Esophagus muscularis mucosa (tissue), 4 donors: ENCODE results near the gene TMTC2. TPM values are rescaled to one million over a fixed set of nuclear protein-coding genes. Genes with fewer than 3 reads are reported as not detected.

Source experiments
- DNase-seq: peaks from one replicate; pipeline ENCODE4 v3.0.0-alpha.2; 2017; ENCODE audit errors: extremely low spot score
- H3K27ac ChIP-seq, 4 donors: fragments of 200-600 bp; sonication (generic); replicated peaks in 1 of 4; 1 replicate in 3 of 4; 2 replicates in 1 of 4; pipeline ENCODE4 v1.5.1; 2016 to 2019; ENCODE audit warnings: mild to moderate bottlenecking in 1 of 4
- H3K27me3 ChIP-seq, 4 donors: fragments of 200-600 bp; sonication (generic); one replicate each; pipeline versions ENCODE4 v1.5.1 to v1.6.0; 2016 to 2019
- H3K36me3 ChIP-seq, 4 donors: fragments of 200-600 bp; sonication (generic); one replicate each; pipeline ENCODE4 v1.5.1; 2016 to 2019
- H3K4me1 ChIP-seq, 4 donors: fragments of 200-600 bp; sonication (generic); one replicate each; pipeline ENCODE4 v1.5.1; 2016 to 2019
- H3K4me3 ChIP-seq, 4 donors: fragments of 200-600 bp; sonication (generic); 1 replicate in 2 of 4; 2 replicates in 2 of 4; pipeline ENCODE4 v1.5.1; 2016 to 2019; ENCODE audit warnings: mild to moderate bottlenecking in 4 of 4, moderate library complexity in 1 of 4
- H3K9me3 ChIP-seq, 4 donors: fragments of 200-600 bp; sonication (generic); 1 replicate in 3 of 4; 2 replicates in 1 of 4; pipeline ENCODE4 v1.5.1; 2016 to 2019
- EP300 ChIP-seq: sonication (generic); formaldehyde crosslinking; IDR thresholded peaks from one replicate; pipeline ENCODE4 v1.6.1; 2017; ENCODE audit warnings: antibody characterized with exemption
- POLR2A ChIP-seq: fragments of 450-650 bp; IDR thresholded peaks from one replicate; pipeline ENCODE4 v1.6.1; 2017; ENCODE audit warnings: antibody characterized with exemption, moderate library complexity, mild to moderate bottlenecking, low read depth
- POLR2AphosphoS5 ChIP-seq, 2 donors: sonication (generic); formaldehyde crosslinking; IDR thresholded peaks; one replicate each; pipeline ENCODE4 v1.6.1; 2017; ENCODE audit warnings: antibody characterized with exemption in 2 of 2
- WGBS: methylation state at CpG from one replicate; pipeline ENCODE4 v1.1.5; 2018; 5-methylcytosine and 5-hydroxymethylcytosine counted together
- intact Hi-C: fragments of 100-400 bp; cut with DNase I; formaldehyde crosslinking; loops from one replicate; pipeline ENCODE4 v1.15.1; 2023
- total RNA-seq, 4 donors: library from RNA; depleted of rRNA; stranded (reverse); fragments of >200 nt; gene quantifications; one replicate each; pipeline versions ENCODE4 v1.1.0 to v1.2.1, GENCODE V29; 2016
- TF ChIP-seq, protein P1 (sequence below), 3 experiments: fragments of 200-600 bp in 2 of 3; fragments of 450-650 bp in 1 of 3; sonication (generic) in 2 of 3; IDR thresholded peaks; one replicate each; pipeline ENCODE4 v1.5.1; 2017 to 2019; ENCODE audit warnings: antibody characterized with exemption in 3 of 3, mild to moderate bottlenecking in 2 of 3, moderate library complexity in 1 of 3

Gene TMTC2
- total RNA-seq, result 1 to 10 TPM; 4.7 to 8.7 (median 7.3) TPM

- Histone ChIP-seq H3K9me3 (no peaks in the 10 kb centered on the region), H3K36me3 (no peaks in the 10 kb centered on the region), H3K27ac (peak within 1 kb of the TSS; percentile 82 to 92 (median 91)), H3K27me3 (no peaks in the 10 kb centered on the region), H3K4me3 (peak within 1 kb of the TSS; percentile 84 to 87 (median 84)), H3K4me1 (peaks cover 7 to 20% (median 17%) of the 10 kb centered on the region in 4 donors)
- DNase-seq, result peak; percentile 95
- WGBS, result under 1% methylated on average over 29 of the region's 39 CpGs
- TF ChIP-seq POLR2AphosphoS5 (IDR thresholded peaks at IDR 0.05), result peak; percentile 71 to 75
- TF ChIP-seq, protein P1, sequence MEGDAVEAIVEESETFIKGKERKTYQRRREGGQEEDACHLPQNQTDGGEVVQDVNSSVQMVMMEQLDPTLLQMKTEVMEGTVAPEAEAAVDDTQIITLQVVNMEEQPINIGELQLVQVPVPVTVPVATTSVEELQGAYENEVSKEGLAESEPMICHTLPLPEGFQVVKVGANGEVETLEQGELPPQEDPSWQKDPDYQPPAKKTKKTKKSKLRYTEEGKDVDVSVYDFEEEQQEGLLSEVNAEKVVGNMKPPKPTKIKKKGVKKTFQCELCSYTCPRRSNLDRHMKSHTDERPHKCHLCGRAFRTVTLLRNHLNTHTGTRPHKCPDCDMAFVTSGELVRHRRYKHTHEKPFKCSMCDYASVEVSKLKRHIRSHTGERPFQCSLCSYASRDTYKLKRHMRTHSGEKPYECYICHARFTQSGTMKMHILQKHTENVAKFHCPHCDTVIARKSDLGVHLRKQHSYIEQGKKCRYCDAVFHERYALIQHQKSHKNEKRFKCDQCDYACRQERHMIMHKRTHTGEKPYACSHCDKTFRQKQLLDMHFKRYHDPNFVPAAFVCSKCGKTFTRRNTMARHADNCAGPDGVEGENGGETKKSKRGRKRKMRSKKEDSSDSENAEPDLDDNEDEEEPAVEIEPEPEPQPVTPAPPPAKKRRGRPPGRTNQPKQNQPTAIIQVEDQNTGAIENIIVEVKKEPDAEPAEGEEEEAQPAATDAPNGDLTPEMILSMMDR (IDR thresholded peaks at IDR 0.05), result no peak
- no peak for TF ChIP-seq POLR2A
- intact Hi-C loops, result no loop called here
Measured at GRCh38 chr12:82686168-82687020, at the start of gene TMTC2. TSS of gene TMTC2 (plus strand) at chr12:82686906.

DNA sequence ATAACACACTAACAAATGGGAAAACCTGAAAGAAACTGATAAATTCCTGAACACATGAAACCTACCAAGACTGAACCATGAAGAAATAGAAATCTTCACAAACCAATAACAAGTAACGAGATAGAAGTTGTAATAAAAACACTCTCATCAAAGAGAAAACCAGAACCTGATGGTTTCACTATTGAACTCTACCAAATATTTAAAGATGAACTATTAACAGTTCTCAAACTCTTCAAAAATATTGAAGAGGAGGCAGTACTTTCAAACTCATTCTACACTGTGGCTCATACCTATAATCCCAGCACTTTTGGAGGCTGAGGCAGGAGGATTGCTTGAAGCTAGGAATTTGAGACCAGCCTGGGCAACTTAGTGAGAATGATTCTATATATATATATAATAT, 48.4 kb upstream of the TMTC2 start:
- H3K27ac ChIP-seq, result no peak overlapping the region
- 94% methylated on average over 1 of the region's 1 CpG for WGBS
- TF ChIP-seq POLR2AphosphoS5 (IDR thresholded peaks at IDR 0.05) (no peak), EP300 (no peak), POLR2A (no peak)
- TF ChIP-seq, protein P1 (IDR thresholded peaks at IDR 0.05), result no peak
- no peak for DNase-seq
- no peak overlapping the region for H3K4me3 ChIP-seq
- no peaks in the 10 kb centered on the region for H3K27me3 ChIP-seq
- peaks cover 0 to 8% (median 3%) of the 10 kb centered on the region in 4 donors for H3K9me3 ChIP-seq
- no peaks in the 10 kb centered on the region for H3K36me3 ChIP-seq
- no peaks in the 10 kb centered on the region for H3K4me1 ChIP-seq
- intact Hi-C loops, result no loop called here

- Histone ChIP-seq H3K27ac (no peak overlapping the region), H3K36me3 (no peaks in the 10 kb centered on the region), H3K27me3 (no peaks in the 10 kb centered on the region), H3K4me3 (no peak overlapping the region), H3K4me1 (no peaks in the 10 kb centered on the region), H3K9me3 (no peaks in the 10 kb centered on the region)
- TF ChIP-seq, protein P1 (IDR thresholded peaks at IDR 0.05), result no peak
- no peak for TF ChIP-seq POLR2A
- TF ChIP-seq EP300, result no peak
- no peak for TF ChIP-seq POLR2AphosphoS5 (IDR thresholded peaks at IDR 0.05)
- WGBS, result 52% methylated on average over 2 of the region's 2 CpGs
- intact Hi-C loops, result no loop called here
- no peak for DNase-seq
Measured at GRCh38 chr12:82644896-82645295, 41.8 kb upstream of the TMTC2 start.

GRCh38 chr12:82645414-82645813, 41.3 kb upstream of the TMTC2 start:
- Histone ChIP-seq H3K4me1 (no peaks in the 10 kb centered on the region), H3K4me3 (no peak overlapping the region), H3K27me3 (no peaks in the 10 kb centered on the region), H3K9me3 (no peaks in the 10 kb centered on the region), H3K36me3 (no peaks in the 10 kb centered on the region), H3K27ac (no peak overlapping the region)
- DNase-seq, result no peak
- intact Hi-C loops, result no loop called here
- TF ChIP-seq POLR2AphosphoS5 (IDR thresholded peaks at IDR 0.05), result no peak

- Histone ChIP-seq H3K9me3 (no peaks in the 10 kb centered on the region), H3K4me3 (no peak overlapping the region), H3K27ac (no peak overlapping the region), H3K4me1 (peaks cover 0 to 3% (median 0%) of the 10 kb centered on the region in 4 donors), H3K27me3 (no peaks in the 10 kb centered on the region), H3K36me3 (no peaks in the 10 kb centered on the region)
- DNase-seq, result no peak
- intact Hi-C loops, result no loop called here
- 94% methylated on average over 4 of the region's 4 CpGs for WGBS
- TF ChIP-seq, protein P1 (IDR thresholded peaks at IDR 0.05), result no peak
- TF ChIP-seq EP300, result no peak
Measured at GRCh38 chr12:82647853-82648252, 38.9 kb upstream of the TMTC2 start.
